ENCODE data around the gene HSPBAP1. TPM values are rescaled to one million over a fixed set of nuclear protein-coding genes. Genes with fewer than 3 reads are reported as not detected.
A peak's percentile ranks its signal among the peaks of the same experiment; 100 is the strongest.

Gene HSPBAP1
- total RNA-seq, 1 experiment from 2014 or later = 9.8 TPM

DNA sequence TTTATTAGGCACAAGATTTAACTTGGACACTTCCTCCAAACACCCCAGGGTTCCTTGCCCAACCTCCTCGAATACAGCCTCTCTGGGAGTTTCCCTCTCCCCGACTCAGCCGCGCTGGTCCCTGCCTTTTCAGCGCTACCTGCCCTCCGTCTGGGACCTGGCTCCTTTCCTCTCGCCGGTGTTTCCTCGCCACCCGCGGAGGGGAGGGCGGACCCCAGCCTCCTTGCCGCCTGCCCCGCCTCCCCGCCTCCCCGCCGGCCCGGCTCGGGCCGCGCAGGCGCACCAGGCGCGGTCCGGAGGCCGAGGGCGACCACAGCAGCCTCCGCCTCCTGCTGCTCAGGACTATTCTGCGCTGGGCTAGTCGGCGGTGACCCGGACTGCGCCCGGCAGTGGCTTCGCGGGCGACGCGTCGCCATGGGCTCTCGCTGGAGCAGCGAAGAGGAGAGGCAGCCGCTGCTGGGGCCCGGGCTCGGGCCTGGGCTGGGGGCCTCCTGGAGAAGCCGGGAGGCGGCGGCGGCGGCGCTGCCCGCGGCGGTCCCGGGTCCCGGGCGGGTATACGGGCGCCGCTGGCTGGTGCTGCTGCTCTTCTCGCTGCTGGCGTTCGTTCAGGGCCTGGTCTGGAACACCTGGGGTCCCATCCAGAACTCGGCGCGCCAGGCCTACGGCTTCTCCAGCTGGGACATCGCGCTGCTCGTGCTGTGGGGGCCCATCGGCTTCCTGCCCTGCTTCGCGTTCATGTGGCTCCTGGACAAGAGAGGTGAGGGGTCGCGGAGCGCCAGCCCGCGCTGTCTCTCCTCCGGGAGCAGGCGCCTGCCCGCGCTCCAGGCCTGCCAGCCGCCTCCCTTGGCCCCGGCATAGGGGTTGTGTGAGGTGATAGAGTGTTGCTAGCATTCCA is 1.4 kb upstream of the HSPBAP1 start, which contains the start of gene SLC49A4:
TSS of gene SLC49A4 (plus strand) at position 291 of the 895 bp plus-strand sequence. CDS start at position 415, 124 bp downstream.
- Histone ChIP-seq H3K18ac (ENCODE audit: insufficient read length, low read depth, low read length) (peak within 1 kb of the TSS; percentile 61), H3K4ac (ENCODE audit: low read depth, low read length) (no peak within 1 kb of the TSS), H3K9me3 (ENCODE audit: control insufficient read depth, low read depth, low read length) (no peaks in the 10 kb centered on the region), H2BK15ac (ENCODE audit: low read depth, low read length) (no peak within 1 kb of the TSS), H3K56ac (ENCODE audit: insufficient read length, low read depth, low read length) (no peak within 1 kb of the TSS), H4K20me1 (ENCODE audit: control insufficient read depth, insufficient read depth, insufficient read length) (no peaks in the 10 kb centered on the region), H3K4me2 (ENCODE audit: insufficient read depth, insufficient read length, low read length) (peak within 1 kb of the TSS; percentile 84), H3T11ph (ENCODE audit: low read length) (no peak within 1 kb of the TSS), H2BK120ac (ENCODE audit: low read depth, low read length, poor library complexity, severe bottlenecking) (no peak within 1 kb of the TSS), H2BK12ac (ENCODE audit: insufficient read length, low read depth, low read length) (peak within 1 kb of the TSS; percentile 16), H3K27ac (ENCODE audit: insufficient read length, low read depth, low read length) (peak within 1 kb of the TSS; percentile 42), H3K27me3 (ENCODE audit: insufficient read depth, low read length) (peaks cover 4% of the 10 kb centered on the region; the same call in 1 of the 2 replicates), H3K79me2 (ENCODE audit: insufficient read depth, low read length) (peaks cover 2% of the 10 kb centered on the region; the same call in 1 of the 2 replicates), H3K9ac (ENCODE audit: extremely low read depth, insufficient read length, low read length) (peak within 1 kb of the TSS; percentile 55), H2BK5ac (ENCODE audit: insufficient read length, low read length) (no peak within 1 kb of the TSS), H4K91ac (ENCODE audit: insufficient read length, low read depth, low read length) (no peak within 1 kb of the TSS), H4K5ac (ENCODE audit: insufficient read length, low read depth, low read length) (no peak within 1 kb of the TSS), H3K14ac (ENCODE audit: insufficient read depth, low read length) (peak within 1 kb of the TSS; percentile 72), H3K4me1 (ENCODE audit: insufficient read depth, low read length) (no peaks in the 10 kb centered on the region), H3K79me1 (ENCODE audit: insufficient read depth, low read depth, low read length, poor library complexity, severe bottlenecking) (no peaks in the 10 kb centered on the region), H3K23ac (ENCODE audit: insufficient read length, low read depth, low read length) (no peak within 1 kb of the TSS), H4K8ac (replicated peaks; ENCODE audit: insufficient read length, low read depth, low read length) (no peak within 1 kb of the TSS), H2BK20ac (ENCODE audit: low read depth, low read length, poor library complexity, severe bottlenecking) (no peak within 1 kb of the TSS), H3K23me2 (ENCODE audit: insufficient read length, low read depth, low read length, poor library complexity, severe bottlenecking) (peaks cover 6% of the 10 kb centered on the region), H2AK5ac (ENCODE audit: insufficient read length, low read length) (no peak within 1 kb of the TSS), H2AFZ (ENCODE audit: low read length) (no peak within 1 kb of the TSS)
- DNase-seq = peak; percentile 93
- H3K4me1 Mint-ChIP-seq = peaks cover 20 to 22% of the 10 kb centered on the region in 2 experiments
- peak within 1 kb of the TSS; percentile 75 to 87 for H3K4me3 Mint-ChIP-seq
- peaks cover 15% of the 10 kb centered on the region for H3K27me3 Mint-ChIP-seq (ENCODE audit: low read depth)
- TF ChIP-seq, protein P1, sequence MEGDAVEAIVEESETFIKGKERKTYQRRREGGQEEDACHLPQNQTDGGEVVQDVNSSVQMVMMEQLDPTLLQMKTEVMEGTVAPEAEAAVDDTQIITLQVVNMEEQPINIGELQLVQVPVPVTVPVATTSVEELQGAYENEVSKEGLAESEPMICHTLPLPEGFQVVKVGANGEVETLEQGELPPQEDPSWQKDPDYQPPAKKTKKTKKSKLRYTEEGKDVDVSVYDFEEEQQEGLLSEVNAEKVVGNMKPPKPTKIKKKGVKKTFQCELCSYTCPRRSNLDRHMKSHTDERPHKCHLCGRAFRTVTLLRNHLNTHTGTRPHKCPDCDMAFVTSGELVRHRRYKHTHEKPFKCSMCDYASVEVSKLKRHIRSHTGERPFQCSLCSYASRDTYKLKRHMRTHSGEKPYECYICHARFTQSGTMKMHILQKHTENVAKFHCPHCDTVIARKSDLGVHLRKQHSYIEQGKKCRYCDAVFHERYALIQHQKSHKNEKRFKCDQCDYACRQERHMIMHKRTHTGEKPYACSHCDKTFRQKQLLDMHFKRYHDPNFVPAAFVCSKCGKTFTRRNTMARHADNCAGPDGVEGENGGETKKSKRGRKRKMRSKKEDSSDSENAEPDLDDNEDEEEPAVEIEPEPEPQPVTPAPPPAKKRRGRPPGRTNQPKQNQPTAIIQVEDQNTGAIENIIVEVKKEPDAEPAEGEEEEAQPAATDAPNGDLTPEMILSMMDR (conservative IDR thresholded peaks at IDR 0.05) = no peak
- peak within 1 kb of the TSS; percentile 98 to 100 (median 99) for H3K27ac Mint-ChIP-seq
- H3K36me3 Mint-ChIP-seq (ENCODE audit: insufficient read depth in 1 of 3, low read depth in 3 of 3) = no peaks in the 10 kb centered on the region
- no peaks in the 10 kb centered on the region for H3K9me3 Mint-ChIP-seq
- no CpG with 5 or more reads among the region's 84 CpGs for WGBS (ENCODE audit: extremely low coverage, insufficient read length, low lambda C conversion rate)

Data from H9 (cell line).